DMS 273 (cell line): ENCODE measurements around the gene CLIP1.
"Not testable (repeated sequence)": the region's sequence is repeated elsewhere in the genome, so short reads cannot be mapped to it uniquely, and the experiment has no call there.

ENCODE experiments used
- DNase-seq: peaks from one replicate; lab custom pipeline; 2025; ENCODE audit not compliant: unreplicated experiment; lab: John Stamatoyannopoulos, UW

CLIP1 gene

DNA sequence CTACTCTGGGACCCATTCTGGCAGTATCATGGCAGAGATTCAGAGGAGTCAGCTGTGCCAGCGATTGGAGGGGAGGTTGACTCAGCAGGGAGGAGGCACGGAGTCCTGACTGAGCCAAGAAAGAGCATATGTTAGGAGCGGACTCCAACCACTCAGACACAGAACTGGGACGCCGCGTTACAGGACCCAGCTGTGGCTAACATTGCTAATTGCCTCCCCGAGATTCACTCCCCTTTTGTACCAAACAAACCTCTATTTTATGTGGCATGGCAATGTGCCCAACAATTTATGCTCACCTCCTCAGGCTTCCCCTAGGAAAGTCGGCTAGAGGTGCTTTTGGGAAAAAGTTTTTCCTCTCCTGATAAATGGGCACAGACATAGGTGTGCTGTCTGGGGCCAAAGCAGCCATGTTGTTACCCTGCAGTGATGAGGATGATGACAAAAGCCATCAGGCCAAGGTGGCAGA lies 15.2 kb upstream of the CLIP1 start:
- peak; percentile 95 for DNase-seq

DNA sequence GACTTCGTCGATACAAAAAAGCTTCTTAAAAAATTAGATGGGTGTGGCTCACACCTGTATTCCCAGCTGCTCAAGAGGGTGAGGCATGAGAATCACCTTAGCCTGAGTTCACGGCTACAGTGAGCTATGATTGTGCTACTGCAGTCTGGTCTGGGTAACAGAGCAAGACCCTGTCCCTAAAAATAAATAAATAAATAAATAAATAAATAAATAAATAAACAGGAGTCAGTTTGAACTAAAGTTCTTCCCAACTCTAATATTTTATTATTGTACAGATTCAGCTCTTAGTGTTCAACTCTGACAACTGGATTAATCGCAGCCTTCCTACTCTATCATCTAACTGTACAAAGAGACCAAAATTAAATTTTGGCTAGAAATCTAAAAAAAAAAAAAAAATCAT lies 12.7 kb upstream of the CLIP1 start:
- DNase-seq = no peak

- DNase-seq = not testable (repeated sequence)
Measured at GRCh38 chr12:122429043-122429442, 6.6 kb upstream of the CLIP1 start.

DNA sequence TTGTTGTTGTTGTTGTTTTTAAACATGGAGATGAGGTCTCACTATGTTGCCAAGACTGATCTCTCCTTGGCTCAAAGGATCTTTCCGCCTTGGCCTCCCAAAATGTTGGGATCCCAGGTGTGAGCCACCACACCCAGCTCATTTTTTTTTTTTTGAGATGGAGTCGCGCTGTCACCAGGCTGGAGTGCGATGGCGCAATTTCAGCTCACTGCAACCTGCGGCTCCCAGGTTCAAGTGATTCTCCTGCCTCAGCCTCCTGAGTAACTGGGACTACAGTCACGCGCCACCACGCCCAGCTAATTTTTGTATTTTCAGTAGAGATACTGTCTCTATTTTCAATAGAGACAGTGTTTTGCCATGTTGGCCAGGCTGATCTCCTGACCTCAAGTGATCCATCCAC lies 4.9 kb upstream of the CLIP1 start:
- no peak for DNase-seq

GRCh38 chr12:122423258-122424165 lies 1.0 kb upstream of the CLIP1 start:
- peak; percentile 54 for DNase-seq

GRCh38 chr12:122422730-122423257 lies 325 bp upstream of the CLIP1 start:
- peak; percentile 59 for DNase-seq

DNA sequence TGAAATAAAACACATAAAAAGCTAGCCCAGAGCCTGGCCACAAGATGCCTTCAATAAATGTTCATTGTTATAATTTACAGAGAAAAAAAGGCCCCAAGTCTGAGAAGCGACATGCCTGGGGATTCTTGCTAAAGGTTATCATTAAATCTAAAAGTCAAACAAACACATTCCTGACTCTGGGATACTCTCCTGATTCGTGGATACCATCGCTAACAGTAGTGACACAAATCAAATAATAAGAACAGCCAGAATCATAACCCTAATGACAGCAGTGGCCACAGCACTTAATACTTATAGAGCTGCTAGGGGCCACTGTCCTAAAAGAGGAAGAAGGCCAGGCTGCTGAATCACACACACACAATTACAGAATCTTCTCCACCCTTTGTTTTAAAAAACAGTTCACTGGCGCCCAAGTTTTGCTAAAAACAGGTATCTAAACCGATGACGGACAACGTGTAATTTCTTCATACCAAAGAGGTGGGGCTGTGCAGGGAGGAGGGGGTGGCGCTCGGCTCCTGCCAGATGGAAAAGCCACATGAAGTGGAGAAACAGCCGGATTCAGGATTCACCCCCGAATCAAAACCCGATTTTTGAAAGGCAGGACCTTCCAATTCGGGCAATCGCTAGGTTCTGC lies 1.2 kb downstream of the CLIP1 start:
- peak; percentile 78 for DNase-seq

DNA sequence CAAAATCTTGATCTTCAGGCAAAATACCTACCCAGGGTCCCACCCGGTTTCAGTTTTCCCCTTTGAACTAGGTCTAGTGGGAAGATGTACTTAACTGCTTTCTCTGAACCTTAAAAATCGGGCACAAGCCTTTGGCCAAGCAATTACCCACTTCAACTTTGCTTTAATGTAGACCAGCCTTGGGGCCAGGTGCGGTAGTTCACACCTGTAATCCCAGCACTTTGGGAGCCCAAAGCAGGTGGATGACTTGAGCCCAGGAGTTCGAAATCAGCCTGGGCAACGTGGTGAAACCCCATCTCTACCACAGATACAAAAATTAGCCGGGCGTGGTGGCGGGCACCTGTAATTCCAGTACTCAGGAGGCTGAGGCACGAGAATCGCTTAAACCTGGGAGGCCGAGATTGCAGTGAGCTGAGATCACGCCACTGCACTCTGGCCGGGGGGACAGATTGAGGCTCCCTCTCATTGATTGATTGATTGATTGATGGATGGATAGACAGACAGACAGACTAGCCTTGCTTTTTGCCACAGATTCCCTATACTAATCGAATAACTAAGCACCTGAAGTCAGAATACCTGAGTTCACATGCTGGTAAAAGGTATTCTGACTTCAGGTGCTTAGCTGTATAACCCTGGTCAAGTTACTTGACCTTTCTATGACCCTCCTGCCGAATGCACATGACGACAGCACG lies 1.9 kb downstream of the CLIP1 start:
- DNase-seq = no peak

- not testable (repeated sequence) for DNase-seq
Measured at GRCh38 chr12:122419094-122419493, 3.4 kb downstream of the CLIP1 start.

GRCh38 chr12:122415665-122416064 lies 6.8 kb downstream of the CLIP1 start:
- not testable (repeated sequence) for DNase-seq

- peak; percentile 71 for DNase-seq
Measured at GRCh38 chr12:122413516-122414404, 8.7 kb downstream of the CLIP1 start.

DNA sequence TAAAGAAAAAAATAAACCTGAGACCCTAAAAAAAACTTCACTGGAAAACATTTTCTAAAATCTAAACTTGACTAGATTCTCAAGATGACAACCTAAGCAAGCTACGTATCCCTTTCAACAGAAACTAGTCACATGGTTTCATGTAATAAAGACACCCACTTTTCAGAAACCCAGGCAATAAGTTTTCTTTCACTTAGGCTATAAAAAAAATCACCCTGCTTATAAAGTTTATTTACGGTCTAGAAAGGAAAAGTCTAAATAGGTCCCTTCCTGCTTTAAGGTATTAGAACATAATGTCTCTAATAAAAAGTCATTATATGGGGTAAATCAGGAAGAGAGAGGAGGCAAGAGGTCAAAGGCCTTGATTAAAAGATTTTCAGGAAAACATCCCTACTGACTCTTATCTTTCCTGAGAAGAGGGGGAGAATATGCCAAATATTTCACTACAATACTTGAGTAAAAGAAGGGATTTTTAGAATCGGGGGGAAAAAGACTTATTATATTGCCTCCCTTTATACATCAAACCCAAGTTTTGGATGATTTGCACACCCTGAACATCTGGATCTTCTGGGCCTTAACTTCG lies 9.5 kb downstream of the CLIP1 start:
- no peak for DNase-seq

DNA sequence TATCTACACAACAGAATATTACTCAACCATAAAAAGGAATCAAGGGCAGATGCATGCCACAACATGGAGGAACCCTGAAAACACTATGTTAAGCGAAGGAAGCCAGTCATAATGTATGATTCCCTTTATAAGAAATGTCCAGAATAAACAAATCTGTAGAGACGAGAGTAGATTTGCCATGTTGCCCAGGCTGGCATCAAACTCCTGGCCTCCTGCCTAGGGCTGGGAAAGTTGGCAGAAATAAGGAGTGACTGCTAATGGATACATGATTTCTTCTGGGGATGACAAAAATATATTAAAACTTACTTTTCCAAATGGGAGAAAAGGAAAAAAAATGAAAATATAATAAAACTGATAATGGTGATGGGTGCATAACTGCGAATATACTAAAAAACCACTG lies 10.9 kb downstream of the CLIP1 start:
- no peak for DNase-seq

GRCh38 chr12:122407208-122407607 lies 15.3 kb downstream of the CLIP1 start:
- no peak for DNase-seq

DNA sequence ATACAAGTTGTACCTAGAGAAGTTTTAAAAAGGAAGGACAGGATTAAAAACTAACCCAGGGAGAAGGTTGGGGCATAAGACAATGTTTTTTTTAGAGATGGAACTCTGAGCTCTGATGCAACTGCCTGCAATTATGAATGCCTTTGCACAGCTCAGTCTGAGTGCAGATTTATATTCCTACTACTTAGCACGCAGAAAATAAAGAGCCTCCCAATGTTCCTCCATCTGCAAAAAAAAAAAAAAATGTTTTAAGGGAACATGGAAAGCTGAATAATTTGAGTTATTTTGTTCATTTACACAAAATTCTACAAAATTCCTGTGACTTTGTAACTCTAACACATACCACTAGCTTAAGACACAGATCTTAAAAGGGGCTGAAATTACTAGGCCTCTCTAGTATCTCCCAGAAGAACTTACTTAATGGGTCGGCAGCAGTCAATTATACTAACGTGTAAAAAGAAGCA lies 15.7 kb downstream of the CLIP1 start:
- peak; percentile 4 for DNase-seq

GRCh38 chr12:122403831-122404230 lies 18.6 kb downstream of the CLIP1 start:
- DNase-seq = no peak

DNA sequence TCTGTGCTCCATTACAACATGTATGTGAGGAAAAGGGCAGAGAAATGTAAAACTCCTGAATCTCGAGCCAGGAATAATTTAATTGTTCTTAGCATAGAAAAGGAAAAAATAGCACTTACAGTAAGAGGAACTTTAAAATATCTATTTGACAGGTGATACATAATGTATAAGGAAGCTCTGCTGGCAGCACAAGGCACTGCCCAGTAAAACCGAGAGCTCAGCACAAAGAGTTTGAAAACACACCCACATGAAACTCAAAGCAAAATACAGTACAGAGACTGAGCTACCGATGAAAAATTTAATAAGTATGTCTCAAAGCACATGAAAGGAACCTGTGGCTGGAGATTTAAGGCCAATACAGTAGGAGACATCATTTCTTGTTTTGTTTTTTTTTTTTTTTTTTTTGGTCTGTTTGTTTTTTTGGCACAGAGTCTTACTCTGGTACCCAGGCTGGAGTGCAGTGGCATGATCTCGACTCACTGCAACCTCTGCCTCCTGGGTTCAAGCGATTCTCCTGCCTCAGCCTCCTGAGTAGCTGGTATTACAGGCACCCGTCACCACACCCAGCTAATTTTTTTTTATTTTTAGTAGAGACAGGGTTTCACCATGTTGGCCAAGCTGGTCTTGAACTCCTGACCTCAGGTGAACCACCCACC lies 19.2 kb downstream of the CLIP1 start:
- no peak for DNase-seq

DNA sequence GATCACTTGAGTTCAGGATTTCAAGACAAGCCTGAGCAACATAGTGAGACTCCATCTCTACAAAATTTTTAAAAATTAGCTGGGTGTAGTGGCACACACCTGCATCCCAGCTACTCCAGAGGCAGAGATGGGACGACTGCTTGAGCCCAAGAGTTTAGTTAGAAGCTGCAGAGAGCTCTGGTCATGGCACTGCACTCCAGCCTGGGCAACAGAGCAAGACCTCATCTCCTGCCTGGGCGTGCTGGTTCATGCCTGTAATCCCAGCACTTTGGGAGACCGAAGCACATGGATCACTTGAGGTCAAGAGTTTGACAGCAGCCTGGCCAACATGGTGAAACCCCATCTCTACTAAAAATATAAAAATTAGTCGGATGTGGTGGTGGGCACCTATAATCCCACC lies 20.2 kb downstream of the CLIP1 start:
- DNase-seq = no peak

GRCh38 chr12:122399592-122400373 lies 22.7 kb downstream of the CLIP1 start:
- DNase-seq = peak; percentile 81
